NCI-H460 (cell line): Measurements from ENCODE around the gene SMCP. TPM values are rescaled to one million over a fixed set of nuclear protein-coding genes. Genes with fewer than 3 reads are reported as not detected.

ENCODE experiments used
- total RNA-seq: library from RNA; depleted of rRNA; stranded (reverse); fragments of >200 nt; shearing (Covaris generic); gene quantifications from 2 replicates; pipeline ENCODE4 v1.2.3, GENCODE V29; 2014; rRNA removed

The SMCP gene
- total RNA-seq, 1 experiment from 2014 or later = not detected

Other genes with a start within 250 kb of the SMCP start
- gene LCE2D, start 214.9 kb upstream of the SMCP start, total RNA-seq = not detected in 2 replicates
- gene LCE2C, start 203.0 kb upstream of the SMCP start, total RNA-seq = not detected in 2 replicates
- gene LCE2B, start 192.2 kb upstream of the SMCP start, total RNA-seq = not detected in 2 replicates
- not detected in 2 replicates for gene LCE2A, start 180.0 kb upstream of the SMCP start, total RNA-seq
- not detected in 2 replicates for gene LCE4A, start 170.2 kb upstream of the SMCP start, total RNA-seq
- not detected in 2 replicates for gene KPRP, start 120.3 kb upstream of the SMCP start, total RNA-seq
- gene LCE1F, start 103.2 kb upstream of the SMCP start, total RNA-seq = not detected in 2 replicates
- gene LCE1E, start 92.1 kb upstream of the SMCP start, total RNA-seq = not detected in 2 replicates
- not detected in 2 replicates for gene LCE1D, start 81.6 kb upstream of the SMCP start, total RNA-seq
- not detected in 2 replicates for gene LCE1C, start 71.7 kb upstream of the SMCP start, total RNA-seq
- not detected in 2 replicates for gene LCE1B, start 66.4 kb upstream of the SMCP start, total RNA-seq
- not detected in 2 replicates for gene LCE1A, start 50.8 kb upstream of the SMCP start, total RNA-seq
- gene LCE6A, start 35.5 kb upstream of the SMCP start, total RNA-seq = not detected in 2 replicates
- gene LCE7A, start 18.3 kb upstream of the SMCP start, total RNA-seq = not detected in 2 replicates
- not detected in 2 replicates for gene IVL, start 30.2 kb downstream of the SMCP start, total RNA-seq
- gene SPRR5, start 68.9 kb downstream of the SMCP start, total RNA-seq = not detected in 2 replicates
- gene SPRR4, start 92.3 kb downstream of the SMCP start, total RNA-seq = not detected in 2 replicates
- gene SPRR1A, start 105.8 kb downstream of the SMCP start, total RNA-seq = not detected in 2 replicates
- gene SPRR3, start 123.4 kb downstream of the SMCP start, total RNA-seq = not detected in 2 replicates
- not detected in 2 replicates for gene SPRR1B, start 152.9 kb downstream of the SMCP start, total RNA-seq
- not detected in 2 replicates for gene SPRR2D, start 162.8 kb downstream of the SMCP start, total RNA-seq
- not detected in 2 replicates for gene SPRR2A, start 179.2 kb downstream of the SMCP start, total RNA-seq
- gene SPRR2B, start 193.3 kb downstream of the SMCP start, total RNA-seq = not detected in 2 replicates
- not detected in 2 replicates for gene SPRR2E, start 216.2 kb downstream of the SMCP start, total RNA-seq
- not detected in 2 replicates for gene SPRR2F, start 235.2 kb downstream of the SMCP start, total RNA-seq